LNCaP clone FGC (cell line): ENCODE results near the gene SMIM41.
A peak's percentile ranks its signal among the peaks of the same experiment; 100 is the strongest.

Source experiments
- DNase-seq: peaks from one replicate; pipeline ENCODE4 v3.0.0-alpha.2; 2011; ENCODE audit warnings: low read depth
- H3K4me3 ChIP-seq: 2 replicates; pipeline ENCODE4 v1.5.1; 2011; ENCODE audit warnings: mild to moderate bottlenecking, low read depth, low read length, control low read depth
- CTCF ChIP-seq: IDR thresholded peaks from 2 replicates; pipeline ENCODE4 v1.5.1; 2012; ENCODE audit warnings: mild to moderate bottlenecking; ENCODE audit not compliant: control insufficient read depth, insufficient read depth; ENCODE audit errors: extremely low read depth

SMIM41 gene

GRCh38 chr12:52079576-52080402 lies at the start of gene SMIM41:
SMIM41 (plus strand) TSS chr12:52079704; CDS start chr12:52079780, 76 bp downstream.
- no peak for TF ChIP-seq CTCF
- no peak for DNase-seq
- no peak within 1 kb of the TSS for H3K4me3 ChIP-seq

GRCh38 chr12:52032446-52032803 lies 47.1 kb upstream of the SMIM41 start:
- H3K4me3 ChIP-seq, result peak overlapping the region; percentile 40
- peak; percentile 74 for DNase-seq

GRCh38 chr12:52032804-52033445 lies 46.6 kb upstream of the SMIM41 start:
- DNase-seq, result peak; percentile 85
- TF ChIP-seq CTCF, result no peak
- peak overlapping the region; percentile 40 for H3K4me3 ChIP-seq

More at GRCh38 chr12:52032446-52032803, 47.1 kb upstream of the SMIM41 start:
- no peak for TF ChIP-seq CTCF

GRCh38 chr12:52033446-52034140 lies 45.9 kb upstream of the SMIM41 start:
- no peak for DNase-seq
- TF ChIP-seq CTCF, result no peak
- peak overlapping the region; percentile 40 for H3K4me3 ChIP-seq

GRCh38 chr12:52035190-52035589 lies 44.3 kb upstream of the SMIM41 start:
- no peak for DNase-seq
- TF ChIP-seq CTCF, result no peak
- no peak overlapping the region for H3K4me3 ChIP-seq

GRCh38 chr12:52035926-52036325 lies 43.6 kb upstream of the SMIM41 start:
- TF ChIP-seq CTCF, result no peak
- no peak overlapping the region for H3K4me3 ChIP-seq
- DNase-seq, result no peak
